Activated CD8-positive, alpha-beta T cell treated with anti-CD3 and anti-CD28 coated beads for 36 hours (primary cell): ENCODE measurements around the gene HS1BP3. TPM values are rescaled to one million over a fixed set of nuclear protein-coding genes. Genes with fewer than 3 reads are reported as not detected.

Experiments
- ATAC-seq: fragments of 200-7000 bp; cut with Tn5 transposase; one replicate; pipeline ENCODE4 v1.10.0; 2021; ENCODE audit warnings: mild to moderate bottlenecking, moderate library complexity
- CTCF ChIA-PET: fragments of 350-600 bp; sonication (Branson Sonifier 250); formaldehyde crosslinking; loops from one replicate; lab custom pipeline; 2021; ENCODE audit warnings: antibody characterized with exemption; lab: Charles Lee
- POLR2A ChIA-PET: fragments of 350-600 bp; sonication (Branson Sonifier 250); formaldehyde crosslinking; loops from one replicate; lab custom pipeline; 2021; ENCODE audit warnings: antibody characterized with exemption; lab: Charles Lee
- DNase-seq: peaks from one replicate; pipeline ENCODE4 v3.0.0-alpha.2; 2020
- H3K27ac Mint-ChIP-seq: one replicate; pipeline ENCODE4 v1.8.0; 2021; ENCODE audit warnings: mild to moderate bottlenecking, mixed read lengths
- H3K27me3 Mint-ChIP-seq: one replicate; pipeline ENCODE4 v1.8.0; 2021; ENCODE audit warnings: mixed read lengths
- H3K36me3 Mint-ChIP-seq: one replicate; pipeline ENCODE4 v1.8.0; 2021; ENCODE audit warnings: low read depth, mixed read lengths
- H3K4me1 Mint-ChIP-seq: one replicate; pipeline ENCODE4 v1.8.0; 2021; ENCODE audit warnings: low read depth, mixed read lengths
- H3K4me3 Mint-ChIP-seq: one replicate; pipeline ENCODE4 v1.8.0; 2021; ENCODE audit warnings: mild to moderate bottlenecking, moderate library complexity, mixed read lengths
- H3K9me3 Mint-ChIP-seq: one replicate; pipeline ENCODE4 v1.8.0; 2021; ENCODE audit warnings: mixed read lengths
- CTCF ChIP-seq: fragments of 200-600 bp; IDR thresholded peaks from one replicate; pipeline ENCODE4 v1.8.0; 2022; ENCODE audit warnings: antibody characterized with exemption, mild to moderate bottlenecking
- intact Hi-C: fragments of 100-400 bp; cut with micrococcal nuclease; formaldehyde crosslinking; loops from one replicate; pipeline ENCODE4 v1.10.0; 2022
- total RNA-seq, 2 experiments: library from RNA; stranded (reverse); gene quantifications; one replicate each; pipeline ENCODE4 v1.2.3, GENCODE V29; 2021

Gene HS1BP3
- total RNA-seq, 2 experiments from 2014 or later: 6.5 to 7.9 TPM

GRCh38 chr2:20595439-20596192, 55.3 kb downstream of the HS1BP3 start:
- ChIA-PET CTCF (interaction anchor here (0.9 to 1.1 kb wide), 3 partner anchors 9 to 40 kb away, joined by 3 to 7 read pairs (median 4); no protein-coding TSS in a partner anchor), POLR2A (interaction anchor here (0.6 to 0.9 kb wide), 2 partner anchors 148 to 151 kb away, joined by 3 read pairs; partner anchors contain the start of gene RHOB)
- Mint-ChIP-seq H3K27ac (peak overlapping the region; percentile 81), H3K4me1 (peaks cover 11% of the 10 kb centered on the region), H3K36me3 (no peaks in the 10 kb centered on the region), H3K9me3 (no peaks in the 10 kb centered on the region), H3K4me3 (no peak overlapping the region), H3K27me3 (no peaks in the 10 kb centered on the region)
- peak; percentile 45 for DNase-seq
- TF ChIP-seq CTCF: no peak
- peak; percentile 88 for ATAC-seq
- intact Hi-C loops: no loop called here

GRCh38 chr2:20594957-20595356, 55.9 kb downstream of the HS1BP3 start:
- ATAC-seq: no peak
- Mint-ChIP-seq H3K4me1 (peaks cover 11% of the 10 kb centered on the region), H3K27ac (no peak overlapping the region), H3K9me3 (no peaks in the 10 kb centered on the region), H3K4me3 (no peak overlapping the region), H3K36me3 (no peaks in the 10 kb centered on the region), H3K27me3 (no peaks in the 10 kb centered on the region)
- no peak for TF ChIP-seq CTCF
- CTCF ChIA-PET: no interaction called here
- DNase-seq: no peak
- POLR2A ChIA-PET: no interaction called here
- intact Hi-C loops: no loop called here

- intact Hi-C loops: no loop called here
- Mint-ChIP-seq H3K4me1 (peaks cover 11% of the 10 kb centered on the region), H3K9me3 (no peaks in the 10 kb centered on the region), H3K36me3 (no peaks in the 10 kb centered on the region), H3K27me3 (no peaks in the 10 kb centered on the region), H3K27ac (no peak overlapping the region), H3K4me3 (no peak overlapping the region)
- TF ChIP-seq CTCF: no peak
- CTCF ChIA-PET: no interaction called here
- POLR2A ChIA-PET: no interaction called here
- DNase-seq: no peak
- no peak for ATAC-seq
These were observed 56.7 kb downstream of the HS1BP3 start for GRCh38 chr2:20594048-20594750.

- H3K27me3 Mint-ChIP-seq: no peaks in the 10 kb centered on the region
- H3K4me1 Mint-ChIP-seq: peaks cover 11% of the 10 kb centered on the region
- DNase-seq (no peak), ATAC-seq (no peak)
- POLR2A ChIA-PET: no interaction called here
- intact Hi-C loops: no loop called here
- H3K4me3 Mint-ChIP-seq: no peak overlapping the region
- no peaks in the 10 kb centered on the region for H3K36me3 Mint-ChIP-seq
- TF ChIP-seq CTCF: no peak
- H3K27ac Mint-ChIP-seq: no peak overlapping the region
- H3K9me3 Mint-ChIP-seq: no peaks in the 10 kb centered on the region
- CTCF ChIA-PET: no interaction called here
These were observed 57.5 kb downstream of the HS1BP3 start for GRCh38 chr2:20593072-20594034.
